Measurements from ENCODE around the gene ABO. TPM values are rescaled to one million over a fixed set of nuclear protein-coding genes. Genes with fewer than 3 reads are reported as not detected.

ABO gene
- total and polyA plus RNA-seq, 9 of the 15 experiments (the other 6 are each of a cell fraction or from before 2014, with no cell fraction given): 5.0 to 21.9 (median 11.9) TPM

- TF ChIP-seq ZBTB40 (IDR thresholded peaks at IDR 0.05) (0 out of 2 replicates have a peak, but pooled peaks have one; percentile 28), ZBTB40 (CRISPR knock-in tag; IDR thresholded peaks at IDR 0.05) (no peak), RBFOX2 (IDR thresholded peaks at IDR 0.05; ENCODE audit: low read depth, low read length) (peak; percentile 81), RBM39 (optimal IDR thresholded peaks at IDR 0.05; ENCODE audit: low read depth, low read length) (no peak), PATZ1 (CRISPR knock-in tag; IDR thresholded peaks at IDR 0.05; ENCODE audit: borderline replicate concordance) (no peak), NR4A1 (CRISPR knock-in tag; IDR thresholded peaks at IDR 0.05) (no peak), NR4A1 (tag; IDR thresholded peaks at IDR 0.05) (no peak), TCFL5 (CRISPR knock-in tag; conservative IDR thresholded peaks at IDR 0.05) (no peak), PTRF (tag; IDR thresholded peaks at IDR 0.05) (no peak), ZNF175 (CRISPR knock-in tag; IDR thresholded peaks at IDR 0.05; ENCODE audit: low read depth) (no peak), PTTG1 (tag; IDR thresholded peaks at IDR 0.05; ENCODE audit: low read depth) (no peak), POLR3G (IDR thresholded peaks at IDR 0.05; ENCODE audit: extremely low read depth, insufficient read length, insufficient replicate concordance) (no peak), ZNF79 (CRISPR knock-in tag; IDR thresholded peaks at IDR 0.05; ENCODE audit: low read depth) (no peak), CXXC5 (CRISPR knock-in tag; IDR thresholded peaks at IDR 0.05) (peak; percentile 80), STAT5B (CRISPR knock-in tag; IDR thresholded peaks at IDR 0.05) (no peak), NFIX (CRISPR knock-in tag; IDR thresholded peaks at IDR 0.05; ENCODE audit: low read depth) (no peak)
Observed at GRCh38 chr9:133275105-133276000, at the start of gene ABO (continued).

Measured in K562 (cell line).